ENCODE results near the gene ZMYM3. TPM values are rescaled to one million over a fixed set of nuclear protein-coding genes. Genes with fewer than 3 reads are reported as not detected.

The ZMYM3 gene
- total and polyA plus RNA-seq, 9 of the 15 experiments (the other 6 are each of a cell fraction or from before 2014, with no cell fraction given), result 4.3 to 36.3 (median 16.8) TPM

DNA sequence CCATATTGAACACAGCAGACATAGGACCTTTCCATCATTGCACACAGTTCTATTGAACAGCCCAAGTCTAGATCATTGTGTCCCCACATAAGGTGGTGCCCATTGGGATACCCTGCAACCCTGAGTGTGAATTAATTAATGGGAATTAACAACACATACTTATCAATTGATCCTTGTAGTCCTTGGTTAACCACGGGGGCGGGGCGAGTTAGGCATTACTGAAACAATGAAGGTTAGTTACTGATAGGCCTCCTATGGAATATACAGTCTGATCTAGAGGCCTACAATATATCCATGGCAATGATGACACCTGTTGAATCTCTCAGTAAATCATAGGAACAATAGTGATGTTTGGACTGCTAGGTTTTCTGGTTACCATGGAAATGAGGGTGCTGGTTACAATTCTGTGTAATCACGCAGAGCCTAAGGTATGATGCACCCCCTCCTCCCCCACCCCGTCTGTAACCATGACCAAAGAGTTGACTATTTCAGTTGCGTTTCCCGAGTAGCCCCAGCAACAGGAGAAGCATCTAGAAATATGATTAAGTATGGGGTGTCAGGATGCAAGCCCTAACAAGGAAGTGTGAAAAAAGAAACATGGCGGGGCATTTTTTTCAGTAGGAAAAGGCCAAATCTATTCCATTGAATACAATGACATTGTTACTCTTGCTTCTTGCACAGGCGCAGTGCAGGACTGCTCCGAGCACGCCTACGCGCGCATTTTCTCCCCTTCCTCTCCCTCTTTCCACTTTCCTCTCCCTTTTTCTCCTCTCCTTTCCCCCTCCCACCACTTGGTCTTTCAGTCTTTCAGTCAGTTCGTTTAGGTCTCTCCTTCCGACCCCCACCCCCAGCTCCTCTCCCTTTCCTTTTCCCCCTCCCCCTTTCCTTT is 28.8 kb upstream of the ZMYM3 start (continued):
- TF ChIP-seq NR2C1 (IDR thresholded peaks at IDR 0.05) (no peak), NR2C1 (tag; IDR thresholded peaks at IDR 0.05) (no peak), EP300 (IDR thresholded peaks at IDR 0.05; ENCODE audit: low read length) (no peak; the same call in 1 of the 2 replicates), SOX6 (IDR thresholded peaks at IDR 0.05) (0 out of 2 replicates have a peak, but pooled peaks have one; percentile 21), CHCHD3 (CRISPR knock-in tag; IDR thresholded peaks at IDR 0.05) (no peak), ZKSCAN3 (CRISPR knock-in tag; IDR thresholded peaks at IDR 0.05) (no peak), ZNF384 (IDR thresholded peaks at IDR 0.05; ENCODE audit: low read depth, low read length) (no peak), ARNT (IDR thresholded peaks at IDR 0.05) (no peak)
- TF ChIP-seq, protein P1, sequence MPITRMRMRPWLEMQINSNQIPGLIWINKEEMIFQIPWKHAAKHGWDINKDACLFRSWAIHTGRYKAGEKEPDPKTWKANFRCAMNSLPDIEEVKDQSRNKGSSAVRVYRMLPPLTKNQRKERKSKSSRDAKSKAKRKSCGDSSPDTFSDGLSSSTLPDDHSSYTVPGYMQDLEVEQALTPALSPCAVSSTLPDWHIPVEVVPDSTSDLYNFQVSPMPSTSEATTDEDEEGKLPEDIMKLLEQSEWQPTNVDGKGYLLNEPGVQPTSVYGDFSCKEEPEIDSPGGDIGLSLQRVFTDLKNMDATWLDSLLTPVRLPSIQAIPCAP (CRISPR knock-in tag; IDR thresholded peaks at IDR 0.05; ENCODE audit: borderline replicate concordance), result no peak
- TF ChIP-seq, protein P2, sequence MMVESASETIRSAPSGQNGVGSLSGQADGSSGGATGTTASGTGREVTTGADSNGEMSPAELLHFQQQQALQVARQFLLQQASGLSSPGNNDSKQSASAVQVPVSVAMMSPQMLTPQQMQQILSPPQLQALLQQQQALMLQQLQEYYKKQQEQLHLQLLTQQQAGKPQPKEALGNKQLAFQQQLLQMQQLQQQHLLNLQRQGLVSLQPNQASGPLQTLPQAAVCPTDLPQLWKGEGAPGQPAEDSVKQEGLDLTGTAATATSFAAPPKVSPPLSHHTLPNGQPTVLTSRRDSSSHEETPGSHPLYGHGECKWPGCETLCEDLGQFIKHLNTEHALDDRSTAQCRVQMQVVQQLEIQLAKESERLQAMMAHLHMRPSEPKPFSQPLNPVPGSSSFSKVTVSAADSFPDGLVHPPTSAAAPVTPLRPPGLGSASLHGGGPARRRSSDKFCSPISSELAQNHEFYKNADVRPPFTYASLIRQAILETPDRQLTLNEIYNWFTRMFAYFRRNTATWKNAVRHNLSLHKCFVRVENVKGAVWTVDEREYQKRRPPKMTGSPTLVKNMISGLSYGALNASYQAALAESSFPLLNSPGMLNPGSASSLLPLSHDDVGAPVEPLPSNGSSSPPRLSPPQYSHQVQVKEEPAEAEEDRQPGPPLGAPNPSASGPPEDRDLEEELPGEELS (CRISPR knock-in tag; IDR thresholded peaks at IDR 0.05; ENCODE audit: borderline replicate concordance), result no peak

Measured in K562 (cell line).